NT2/D1 (cell line): Measurements from ENCODE around the gene SLC9A8.

ENCODE experiments used
- SUZ12 ChIP-seq: IDR thresholded peaks from 2 replicates; pipeline ENCODE4 v1.6.1; 2011; ENCODE audit not compliant: insufficient read length, insufficient read depth; ENCODE audit errors: extremely low read depth
- YY1 ChIP-seq: IDR thresholded peaks from 2 replicates; pipeline ENCODE4 v1.6.1; 2011; ENCODE audit not compliant: insufficient read length, insufficient read depth
- ZNF274 ChIP-seq: IDR thresholded peaks from 2 replicates; pipeline ENCODE4 v1.6.1; 2011; ENCODE audit warnings: mild to moderate bottlenecking, low read depth, low read length

DNA sequence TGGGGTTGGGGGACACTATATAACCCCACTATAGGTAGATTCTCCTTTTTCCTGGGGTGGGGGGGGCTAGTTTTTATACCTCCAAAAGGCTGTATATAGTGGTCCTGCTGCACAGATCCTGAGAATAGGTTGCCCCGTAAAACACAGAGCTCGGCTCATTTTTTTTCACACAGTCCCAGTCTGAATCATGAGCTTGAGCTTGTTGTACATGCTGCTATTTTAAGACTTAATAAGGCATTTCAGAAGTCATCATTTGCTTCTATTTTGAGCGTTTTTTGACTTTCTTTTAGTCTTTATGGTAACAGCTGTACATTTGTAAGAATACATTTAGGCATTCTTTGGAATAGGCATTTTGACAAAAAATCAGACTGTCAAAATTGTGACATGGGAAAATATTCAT is 30.5 kb downstream of the SLC9A8 start:
- no peak for TF ChIP-seq ZNF274
- TF ChIP-seq SUZ12 = no peak
- TF ChIP-seq YY1 = no peak
